ENCODE data around the gene DAB1.
"Not testable (repeated sequence)": the region's sequence is repeated elsewhere in the genome, so short reads cannot be mapped to it uniquely, and the experiment has no call there.

DAB1 gene

GRCh38 chr1:57229076-57229475 lies 194.8 kb downstream of the DAB1 start:
- no peak for DNase-seq (ENCODE audit: low read depth in 1 of 2, low spot score in 1 of 2)

- no peak for DNase-seq (ENCODE audit: low read depth in 1 of 2, low spot score in 1 of 2)
Measured at GRCh38 chr1:57222801-57223200, 201.1 kb downstream of the DAB1 start.

GRCh38 chr1:57222307-57222706 lies 201.6 kb downstream of the DAB1 start:
- no peak for DNase-seq (ENCODE audit: low read depth in 1 of 2, low spot score in 1 of 2)

- DNase-seq (ENCODE audit: low read depth in 1 of 2, low spot score in 1 of 2): not testable (repeated sequence)
Measured at GRCh38 chr1:57220905-57221304, 203.0 kb downstream of the DAB1 start.

- DNase-seq (ENCODE audit: low read depth in 1 of 2, low spot score in 1 of 2): no peak
Measured at GRCh38 chr1:57218487-57219079, 205.3 kb downstream of the DAB1 start.

GRCh38 chr1:57217905-57218304 lies 206.0 kb downstream of the DAB1 start:
- no peak for DNase-seq (ENCODE audit: low read depth in 1 of 2, low spot score in 1 of 2)

- no peak for DNase-seq (ENCODE audit: low read depth in 1 of 2, low spot score in 1 of 2)
Measured at GRCh38 chr1:57214951-57215575, 208.8 kb downstream of the DAB1 start.

- no peak for DNase-seq (ENCODE audit: low read depth in 1 of 2, low spot score in 1 of 2)
Measured at GRCh38 chr1:57210881-57211280, 213.0 kb downstream of the DAB1 start.

GRCh38 chr1:57209495-57209894 lies 214.4 kb downstream of the DAB1 start:
- no peak for DNase-seq (ENCODE audit: low read depth in 1 of 2, low spot score in 1 of 2)

- no peak for DNase-seq (ENCODE audit: low read depth in 1 of 2, low spot score in 1 of 2)
Measured at GRCh38 chr1:57208741-57209302, 215.0 kb downstream of the DAB1 start.

- DNase-seq (ENCODE audit: low read depth in 1 of 2, low spot score in 1 of 2): no peak
Measured at GRCh38 chr1:57206038-57206437, 217.8 kb downstream of the DAB1 start.

GRCh38 chr1:57204942-57205787 lies 218.7 kb downstream of the DAB1 start:
- DNase-seq (ENCODE audit: low read depth in 1 of 2, low spot score in 1 of 2): no peak

GRCh38 chr1:57204091-57204490 lies 219.8 kb downstream of the DAB1 start:
- DNase-seq (ENCODE audit: low read depth in 1 of 2, low spot score in 1 of 2): no peak

- no peak for DNase-seq (ENCODE audit: low read depth in 1 of 2, low spot score in 1 of 2)
Measured at GRCh38 chr1:57202241-57202640, 221.6 kb downstream of the DAB1 start.

GRCh38 chr1:57198912-57199311 lies 224.9 kb downstream of the DAB1 start:
- DNase-seq (ENCODE audit: low read depth in 1 of 2, low spot score in 1 of 2): no peak

- DNase-seq (ENCODE audit: low read depth in 1 of 2, low spot score in 1 of 2): no peak
Measured at GRCh38 chr1:57195436-57195941, 228.4 kb downstream of the DAB1 start.

GRCh38 chr1:57192222-57192621 lies 231.6 kb downstream of the DAB1 start:
- DNase-seq (ENCODE audit: low read depth in 1 of 2, low spot score in 1 of 2): no peak

GRCh38 chr1:57190898-57191297 lies 233.0 kb downstream of the DAB1 start:
- no peak for DNase-seq (ENCODE audit: low read depth in 1 of 2, low spot score in 1 of 2)

GRCh38 chr1:57188168-57188567 lies 235.7 kb downstream of the DAB1 start:
- DNase-seq (ENCODE audit: low read depth in 1 of 2, low spot score in 1 of 2): no peak

GRCh38 chr1:57186455-57186854 lies 237.4 kb downstream of the DAB1 start:
- DNase-seq (ENCODE audit: low read depth in 1 of 2, low spot score in 1 of 2): no peak

- no peak for DNase-seq (ENCODE audit: low read depth in 1 of 2, low spot score in 1 of 2)
Measured at GRCh38 chr1:57179001-57179400, 244.9 kb downstream of the DAB1 start.

- no peak for DNase-seq (ENCODE audit: low read depth in 1 of 2, low spot score in 1 of 2)
Measured at GRCh38 chr1:57175506-57175905, 248.4 kb downstream of the DAB1 start.

All from activated CD4-positive, alpha-beta T cell treated with anti-CD3 and anti-CD28 coated beads, Interleukin-2, amount 50 U/mL, for 24 hours (primary cell).